ENCODE data around the gene STEAP1. TPM values are rescaled to one million over a fixed set of nuclear protein-coding genes. Genes with fewer than 3 reads are reported as not detected.
"Not testable (repeated sequence)": the region's sequence is repeated elsewhere in the genome, so short reads cannot be mapped to it uniquely, and the experiment has no call there.

The STEAP1 gene
- total RNA-seq = 11.1 and 27.6 TPM in 2 replicates

DNA sequence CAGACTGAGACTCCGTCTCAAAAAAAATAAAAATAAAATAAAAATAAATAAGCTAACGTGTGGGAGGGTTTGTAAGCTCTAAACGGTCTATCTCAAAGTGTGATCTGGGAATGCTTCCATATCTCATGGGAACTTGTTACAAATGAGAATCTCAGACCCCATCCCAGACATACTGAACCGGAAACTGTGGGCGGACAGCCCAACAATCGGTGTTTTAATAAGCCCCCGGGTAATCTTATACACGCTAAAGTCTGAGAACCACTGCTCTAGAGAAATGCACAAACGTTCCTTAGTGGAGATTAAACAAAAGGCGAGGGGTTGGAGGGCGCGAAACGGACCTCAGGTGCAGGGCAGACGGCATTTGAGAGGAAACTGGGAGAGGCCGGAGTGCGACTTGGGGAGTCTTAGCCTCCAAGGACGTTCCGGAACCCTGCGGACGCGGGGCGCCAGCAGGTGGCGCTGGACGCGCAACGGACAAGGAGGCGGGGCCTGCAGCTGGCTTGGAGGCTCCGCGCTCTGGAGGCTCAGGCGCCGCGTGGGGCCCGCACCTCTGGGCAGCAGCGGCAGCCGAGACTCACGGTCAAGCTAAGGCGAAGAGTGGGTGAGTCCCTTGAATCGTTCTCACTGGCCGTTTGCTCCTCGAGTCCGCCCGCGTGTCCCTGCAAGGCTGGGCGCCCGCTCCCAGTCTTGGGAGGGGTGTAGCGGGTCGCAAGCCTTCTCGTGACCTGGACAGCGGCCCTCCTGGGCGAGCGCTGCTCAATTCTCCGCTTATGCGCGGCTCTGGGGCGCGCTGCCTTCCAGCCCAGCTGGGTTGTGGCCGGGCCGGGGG, at the start of gene STEAP1:
Gene STEAP1 (plus strand): TSS at position 527 of the 829 bp plus-strand sequence. CDS start 5,320 bp downstream, outside the sequence.
- peak; percentile 96 for DNase-seq

DNA sequence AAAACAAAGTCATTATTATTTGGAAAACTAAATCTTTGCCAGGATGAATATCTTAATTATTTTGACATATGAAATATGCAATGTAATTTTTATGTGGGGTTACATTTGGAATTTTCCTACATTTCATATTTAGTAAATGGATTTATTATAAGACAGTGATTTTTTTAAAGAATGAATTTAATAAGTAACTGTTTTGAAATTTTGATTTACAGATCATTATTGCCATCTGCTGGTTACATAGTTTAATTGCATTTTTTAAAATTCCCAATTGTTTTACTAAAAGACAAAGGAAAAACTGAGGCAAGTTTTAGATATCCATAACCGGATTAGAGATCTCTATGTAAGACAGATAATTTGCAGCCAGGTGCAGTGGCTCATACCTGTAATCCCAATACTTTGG, 39.3 kb upstream of the STEAP1 start:
- not testable (repeated sequence) for DNase-seq

- peak; percentile 19 for DNase-seq
These were observed 35.6 kb upstream of the STEAP1 start for GRCh38 chr7:90118551-90119177.

- DNase-seq = peak; percentile 7
These were observed 34.9 kb upstream of the STEAP1 start for GRCh38 chr7:90119178-90119971.

DNA sequence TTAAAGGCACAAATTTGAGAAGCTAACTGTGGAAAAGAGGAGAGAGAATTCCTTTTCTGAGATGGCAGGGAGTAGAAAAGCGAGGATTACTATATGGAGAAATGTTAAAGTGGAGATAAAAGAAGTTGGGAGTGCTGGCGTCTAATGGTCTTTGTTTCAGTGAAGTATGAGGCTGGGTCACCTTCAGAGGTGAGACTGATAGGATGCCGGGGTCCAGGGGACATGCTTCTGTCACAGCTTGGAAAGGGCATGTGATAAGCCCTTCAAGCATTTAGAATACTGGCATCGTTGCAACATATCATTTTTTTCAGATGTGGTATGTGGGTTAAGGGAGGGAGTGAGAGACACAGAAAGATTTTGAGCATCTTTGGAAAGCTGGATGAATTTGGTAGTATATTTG, 34.1 kb upstream of the STEAP1 start:
- DNase-seq = not testable (repeated sequence)

GRCh38 chr7:90131746-90132145, 22.5 kb upstream of the STEAP1 start:
- DNase-seq = not testable (repeated sequence)

DNA sequence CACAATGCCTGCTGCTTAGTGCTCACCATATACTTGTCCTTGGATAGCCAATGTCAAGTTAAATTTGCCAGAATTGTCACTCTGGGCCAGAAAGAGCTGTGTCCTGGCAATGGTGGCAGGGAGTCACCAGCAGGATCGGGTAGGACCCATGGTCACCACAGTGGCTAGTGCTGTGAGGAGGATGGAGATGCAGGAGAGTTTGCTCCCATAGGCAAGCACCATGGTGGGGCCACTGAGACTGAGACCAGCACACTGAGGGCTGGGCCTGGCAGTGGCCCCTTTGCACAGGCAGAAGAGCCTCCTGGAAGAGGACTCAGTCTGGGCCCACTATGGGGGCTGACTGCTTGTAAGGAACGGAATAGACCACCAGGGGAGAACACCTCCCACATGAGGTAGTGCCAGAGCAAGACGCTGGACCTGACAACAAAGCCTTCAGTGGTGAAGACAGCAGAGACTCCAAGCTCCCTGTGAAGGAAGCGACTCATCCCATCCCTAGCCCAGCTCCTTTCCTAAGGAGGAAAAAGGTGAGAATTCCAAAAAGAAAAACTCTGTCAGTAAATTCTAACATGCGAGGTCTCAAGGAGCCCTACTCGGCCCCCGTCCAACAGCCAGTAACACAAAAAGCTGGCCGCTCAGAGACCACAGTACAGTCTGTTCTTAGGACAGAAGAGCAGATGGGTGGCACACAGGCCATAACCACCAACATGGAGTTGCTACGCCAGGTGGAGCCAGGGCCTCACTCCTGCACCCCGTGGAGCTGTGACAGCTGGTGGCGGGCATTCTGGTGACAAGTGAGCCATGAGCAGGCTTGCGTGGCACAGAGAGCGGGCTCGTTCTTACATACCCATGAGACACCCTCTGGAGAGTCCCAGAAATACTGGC, 6.9 kb upstream of the STEAP1 start:
- DNase-seq = not testable (repeated sequence)

- peak; percentile 29 for DNase-seq
These were observed 4.8 kb upstream of the STEAP1 start for GRCh38 chr7:90149428-90149827.

- not testable (repeated sequence) for DNase-seq
These were observed 2.4 kb upstream of the STEAP1 start for GRCh38 chr7:90151884-90152283.

- peak; percentile 75 for DNase-seq
These were observed 1.5 kb upstream of the STEAP1 start for GRCh38 chr7:90152642-90153253.

DNA sequence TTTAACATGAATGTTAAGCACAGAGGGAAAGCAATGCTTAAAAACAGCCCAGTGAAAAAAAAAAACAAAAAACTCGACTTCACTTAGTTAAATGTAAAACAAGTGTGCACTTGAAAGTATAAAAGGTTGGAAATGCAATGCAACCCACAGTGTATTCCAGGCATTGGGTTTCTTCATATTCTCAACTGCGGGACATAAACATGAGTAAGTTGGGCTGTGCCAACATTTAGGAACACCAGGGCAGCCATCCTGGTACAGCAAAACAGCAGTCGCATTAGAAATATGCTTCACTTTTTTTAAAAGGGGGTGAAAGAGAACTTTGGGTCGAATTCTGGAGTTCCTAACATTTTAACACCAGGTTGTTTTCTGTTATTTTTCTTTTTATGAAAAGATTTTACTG, 937 bp downstream of the STEAP1 start:
- no peak for DNase-seq

DNA sequence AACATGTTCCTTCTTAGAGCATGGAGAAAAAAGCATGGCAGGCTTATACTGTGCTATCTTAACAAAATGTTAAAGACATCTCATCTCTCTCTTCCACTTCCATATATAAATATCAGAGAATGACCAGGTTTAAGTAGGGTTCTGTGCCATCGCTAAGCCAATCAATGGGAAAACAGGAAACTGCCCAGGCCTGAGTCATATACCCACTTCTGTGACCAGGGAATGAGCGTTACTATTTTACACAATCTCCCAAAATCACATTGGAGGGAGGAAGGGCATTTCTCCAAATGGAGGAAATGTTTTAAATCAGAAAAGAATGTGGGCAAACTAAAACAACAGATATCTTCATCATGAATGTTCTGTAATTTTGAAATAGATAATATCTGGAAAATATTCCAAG, 3.1 kb downstream of the STEAP1 start:
- DNase-seq = peak; percentile 86

GRCh38 chr7:90157761-90158350, 3.6 kb downstream of the STEAP1 start:
- DNase-seq = peak; percentile 41

GRCh38 chr7:90163534-90163933, 9.3 kb downstream of the STEAP1 start:
- no peak for DNase-seq

- no peak for DNase-seq
These were observed 11.5 kb downstream of the STEAP1 start for GRCh38 chr7:90165724-90166123.

GRCh38 chr7:90166153-90166552, 11.9 kb downstream of the STEAP1 start:
- DNase-seq = no peak

DNA sequence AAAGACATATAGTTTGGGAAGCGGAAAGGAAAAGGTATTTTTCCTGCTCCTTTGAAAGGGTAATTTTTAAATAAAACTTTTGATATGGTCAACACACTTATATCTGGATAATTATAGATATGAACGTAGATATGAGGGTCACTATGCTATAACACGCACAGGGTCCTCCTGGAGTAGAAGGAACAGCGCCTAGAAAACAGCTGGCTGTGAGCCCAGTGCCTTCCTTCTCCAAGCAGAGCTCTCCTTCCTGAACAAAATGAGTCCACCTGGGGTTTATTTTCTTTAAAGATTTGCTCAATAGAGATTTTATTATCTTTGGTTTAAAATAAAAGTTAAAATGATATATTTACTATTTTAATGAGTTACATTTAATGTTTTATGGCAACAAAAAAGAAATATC, 13.1 kb downstream of the STEAP1 start:
- DNase-seq = peak; percentile 55

DNA sequence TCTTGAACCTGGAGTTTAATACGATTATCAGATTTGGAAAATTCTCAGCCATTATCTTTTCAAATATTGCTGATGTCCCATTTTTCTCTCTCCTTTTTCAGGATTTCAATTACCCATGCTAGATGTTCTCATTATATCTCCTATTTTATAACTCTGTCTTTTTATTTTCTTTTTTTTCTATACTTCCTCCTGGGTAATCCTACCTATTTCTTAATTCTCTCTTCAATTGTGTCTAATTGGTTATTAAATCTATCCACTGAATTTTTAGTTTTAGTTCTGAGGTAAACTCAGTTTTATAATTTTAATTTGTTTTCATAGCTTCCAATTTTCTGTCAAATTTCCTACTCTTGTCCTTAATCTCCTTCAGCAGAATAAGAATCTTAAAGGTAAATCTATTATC, 15.6 kb downstream of the STEAP1 start:
- no peak for DNase-seq

DNA sequence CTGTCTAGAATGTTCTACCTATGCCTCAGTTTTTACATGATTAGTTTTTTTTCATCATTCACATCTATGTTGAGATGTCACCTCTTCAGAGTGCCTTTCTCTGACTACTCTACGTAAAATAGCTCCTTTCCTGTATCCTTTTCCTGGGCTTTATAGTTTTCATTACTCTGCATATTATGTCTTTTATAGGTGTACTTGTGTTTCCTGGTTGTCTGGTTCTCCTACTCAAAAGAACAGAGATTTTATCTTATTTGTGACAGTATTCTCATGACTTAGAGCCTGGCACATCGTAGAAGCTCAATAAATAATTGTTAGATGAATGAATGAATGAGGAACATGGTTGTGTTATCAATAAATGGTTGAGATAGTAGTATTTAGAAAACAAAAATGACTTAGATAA, 17.9 kb downstream of the STEAP1 start:
- DNase-seq = no peak

DNA sequence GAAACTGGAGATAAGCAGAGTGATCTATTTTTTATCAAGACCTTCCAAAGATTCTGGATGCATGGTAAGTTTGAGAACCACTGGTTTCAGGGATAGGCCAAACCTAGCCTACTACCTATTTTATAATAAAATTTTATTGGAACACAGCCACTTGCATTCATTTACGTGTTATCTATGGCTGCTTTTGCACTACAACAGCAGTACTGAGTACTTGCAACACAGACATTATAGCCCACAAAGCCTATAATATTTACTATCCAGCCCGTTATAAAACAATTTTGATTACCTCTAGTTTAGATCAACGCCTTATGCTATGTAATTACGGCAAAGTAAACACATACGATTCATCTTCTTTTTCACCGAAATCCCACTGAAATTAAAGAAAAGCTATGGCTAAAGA, 18.4 kb downstream of the STEAP1 start:
- no peak for DNase-seq

DNA sequence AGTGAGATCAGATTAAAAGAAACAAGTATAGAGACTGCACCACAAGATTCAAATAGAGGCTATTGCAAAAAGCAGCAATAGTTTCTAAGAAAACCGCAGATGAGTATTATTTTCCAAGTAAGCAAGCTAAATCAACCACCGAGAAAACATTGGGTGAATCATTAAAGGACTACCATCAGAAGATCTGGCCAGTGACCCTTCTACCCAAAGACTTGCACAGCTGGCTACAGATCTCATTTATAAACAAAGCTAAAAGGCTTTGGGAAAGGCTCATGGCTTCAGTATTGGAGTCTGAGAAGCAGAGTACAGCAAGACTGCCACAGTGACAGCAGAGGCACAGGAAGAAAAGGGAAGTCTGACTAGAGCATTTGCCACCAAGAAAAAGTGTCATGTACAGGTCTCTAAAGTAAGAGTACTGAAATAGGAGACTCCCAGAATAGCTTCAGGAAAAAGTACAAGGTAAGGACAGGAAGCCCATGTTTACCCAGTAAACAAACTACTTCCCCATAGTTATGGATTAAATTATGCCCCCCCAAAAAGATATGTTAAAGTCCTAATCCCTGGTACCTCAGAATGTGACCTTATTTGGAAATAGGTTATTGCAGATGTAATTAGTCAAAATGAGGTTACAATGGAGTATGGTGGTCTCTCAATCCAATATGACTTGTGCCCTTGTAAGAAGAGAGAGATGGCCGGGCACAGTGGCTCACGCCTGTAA, 19.0 kb downstream of the STEAP1 start:
- no peak for DNase-seq

All from dermis blood vessel endothelial cell (primary cell).